ENCODE results near the gene MYBPC1.

Gene MYBPC1

DNA sequence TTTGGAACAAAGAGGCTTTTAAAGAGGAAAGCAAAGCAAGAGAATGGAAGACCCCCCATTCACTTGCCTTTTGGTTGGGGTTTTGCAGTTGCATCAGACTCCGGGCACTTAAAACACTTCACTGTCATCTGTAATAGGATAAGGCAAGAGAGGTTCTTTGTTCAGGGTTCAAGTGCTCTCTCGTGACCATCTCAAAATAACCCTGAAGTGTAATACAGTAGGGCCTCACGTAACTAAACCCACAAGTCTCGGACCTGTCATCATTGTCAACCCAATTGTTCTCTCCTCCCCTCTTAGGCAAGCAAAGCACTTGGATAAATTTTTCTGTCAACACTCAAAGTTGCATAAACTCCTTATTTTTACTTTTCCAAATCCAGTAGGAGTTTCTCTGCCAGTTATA is 26.9 kb upstream of the MYBPC1 start:
- no peak overlapping the region for H3K27ac ChIP-seq

DNA sequence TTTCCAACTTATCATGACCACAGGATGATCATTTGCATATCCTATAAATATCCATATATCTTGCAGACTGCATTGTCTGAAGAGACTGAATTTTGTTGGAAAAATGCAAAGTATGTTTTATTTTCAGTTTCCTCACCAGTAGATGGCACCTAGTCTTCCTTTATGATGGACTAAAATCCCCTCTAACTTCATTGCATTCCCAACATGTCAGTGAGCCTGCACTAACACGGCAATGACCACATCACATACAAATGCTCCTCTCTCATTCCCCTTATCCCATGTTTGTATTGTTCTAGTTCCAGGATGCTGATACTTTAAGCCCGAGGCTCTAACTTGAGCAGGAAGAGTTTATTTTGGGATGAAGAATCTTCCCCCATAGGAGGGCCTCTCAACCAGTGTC is 24.7 kb upstream of the MYBPC1 start:
- H3K27ac ChIP-seq, result peak overlapping the region; percentile 24; the same call in 1 of the 2 replicates
- TF ChIP-seq, protein P1, sequence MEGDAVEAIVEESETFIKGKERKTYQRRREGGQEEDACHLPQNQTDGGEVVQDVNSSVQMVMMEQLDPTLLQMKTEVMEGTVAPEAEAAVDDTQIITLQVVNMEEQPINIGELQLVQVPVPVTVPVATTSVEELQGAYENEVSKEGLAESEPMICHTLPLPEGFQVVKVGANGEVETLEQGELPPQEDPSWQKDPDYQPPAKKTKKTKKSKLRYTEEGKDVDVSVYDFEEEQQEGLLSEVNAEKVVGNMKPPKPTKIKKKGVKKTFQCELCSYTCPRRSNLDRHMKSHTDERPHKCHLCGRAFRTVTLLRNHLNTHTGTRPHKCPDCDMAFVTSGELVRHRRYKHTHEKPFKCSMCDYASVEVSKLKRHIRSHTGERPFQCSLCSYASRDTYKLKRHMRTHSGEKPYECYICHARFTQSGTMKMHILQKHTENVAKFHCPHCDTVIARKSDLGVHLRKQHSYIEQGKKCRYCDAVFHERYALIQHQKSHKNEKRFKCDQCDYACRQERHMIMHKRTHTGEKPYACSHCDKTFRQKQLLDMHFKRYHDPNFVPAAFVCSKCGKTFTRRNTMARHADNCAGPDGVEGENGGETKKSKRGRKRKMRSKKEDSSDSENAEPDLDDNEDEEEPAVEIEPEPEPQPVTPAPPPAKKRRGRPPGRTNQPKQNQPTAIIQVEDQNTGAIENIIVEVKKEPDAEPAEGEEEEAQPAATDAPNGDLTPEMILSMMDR (conservative IDR thresholded peaks at IDR 0.05), result peak; percentile 78

More for the DNA sequence above, 26.9 kb upstream of the MYBPC1 start:
- TF ChIP-seq, protein P1 (conservative IDR thresholded peaks at IDR 0.05), result no peak

DNA sequence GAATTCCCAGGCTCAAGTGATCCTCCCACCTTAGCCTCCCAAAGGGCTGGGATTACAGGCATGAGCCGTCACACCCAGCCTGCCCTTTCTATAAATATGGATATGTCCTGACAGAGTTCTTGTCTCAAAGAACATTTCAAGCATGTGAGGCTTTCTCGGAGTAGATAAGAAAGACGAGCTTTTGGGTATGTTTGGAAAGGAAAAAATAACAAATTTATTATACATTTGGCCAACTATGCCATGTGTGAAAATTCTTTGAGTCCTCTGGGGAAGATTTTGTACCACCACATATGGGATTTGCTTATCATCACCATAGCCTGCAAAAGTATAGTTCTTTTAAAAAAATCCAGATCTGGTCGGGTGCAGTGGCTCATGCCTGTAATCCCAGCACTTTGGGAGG is 23.7 kb upstream of the MYBPC1 start:
- TF ChIP-seq, protein P1 (conservative IDR thresholded peaks at IDR 0.05), result no peak
- peak overlapping the region; percentile 24; the same call in 1 of the 2 replicates for H3K27ac ChIP-seq

DNA sequence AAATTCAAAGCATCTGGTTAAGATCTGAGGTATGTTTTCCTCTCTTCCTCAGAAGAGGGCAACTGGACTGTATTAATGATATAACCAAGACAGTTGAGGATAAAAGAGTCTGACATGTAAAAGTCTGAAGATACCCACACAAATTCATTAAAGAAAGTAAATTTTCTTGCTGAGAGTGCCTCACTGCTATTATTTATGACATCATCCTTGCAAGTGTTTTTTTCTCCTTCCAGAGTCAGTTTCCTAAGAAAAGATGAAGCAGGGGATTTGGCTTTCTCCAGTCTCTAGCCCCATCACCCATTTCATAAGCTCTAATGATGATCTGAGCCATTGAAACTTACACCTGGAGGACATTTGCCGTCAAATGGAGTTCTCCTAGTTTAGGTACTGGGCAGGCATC is 21.0 kb upstream of the MYBPC1 start:
- TF ChIP-seq, protein P1 (conservative IDR thresholded peaks at IDR 0.05), result no peak

DNA sequence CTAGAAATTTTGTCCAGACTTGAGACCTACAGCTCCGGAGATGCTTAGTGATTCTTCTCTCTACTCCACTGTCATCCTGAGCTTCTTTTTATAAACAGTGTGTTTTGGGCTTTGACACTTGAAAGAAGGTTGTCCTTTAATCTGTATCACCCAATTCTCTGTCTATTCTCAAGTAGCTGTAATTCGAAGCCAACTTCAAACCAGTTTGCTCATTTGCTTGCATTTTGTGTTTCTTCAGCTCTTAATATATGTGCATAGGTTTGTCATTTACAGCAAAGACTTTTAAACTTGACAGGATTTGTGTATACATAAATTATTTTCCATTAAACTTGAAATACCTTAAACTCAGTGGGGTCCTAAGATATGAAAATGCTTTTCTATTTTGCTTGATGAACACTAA is 16.4 kb upstream of the MYBPC1 start:
- TF ChIP-seq, protein P1 (conservative IDR thresholded peaks at IDR 0.05), result no peak
- H3K27ac ChIP-seq, result no peak overlapping the region

More for the DNA sequence above, 21.0 kb upstream of the MYBPC1 start:
- H3K27ac ChIP-seq, result no peak overlapping the region

DNA sequence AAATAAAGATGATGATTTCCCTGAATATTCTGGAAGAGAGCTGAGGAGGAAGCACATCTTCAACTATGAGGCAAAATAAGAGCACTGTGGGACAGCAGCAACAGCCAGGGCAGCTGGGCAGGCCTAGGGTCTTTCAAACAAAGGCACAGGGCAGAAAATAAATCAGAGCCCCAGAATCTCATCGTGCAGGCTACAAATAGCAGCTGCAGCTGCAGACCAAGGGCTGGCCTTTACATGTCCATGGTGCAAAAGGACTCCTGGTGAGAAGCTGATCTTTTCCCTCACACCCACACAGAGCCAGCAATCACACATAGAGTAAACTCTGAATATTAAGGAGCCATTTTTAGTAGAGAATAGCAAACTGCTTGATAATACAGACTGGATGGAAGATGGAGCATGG is 13.6 kb upstream of the MYBPC1 start:
- TF ChIP-seq, protein P1 (conservative IDR thresholded peaks at IDR 0.05), result no peak
- no peak overlapping the region for H3K27ac ChIP-seq

DNA sequence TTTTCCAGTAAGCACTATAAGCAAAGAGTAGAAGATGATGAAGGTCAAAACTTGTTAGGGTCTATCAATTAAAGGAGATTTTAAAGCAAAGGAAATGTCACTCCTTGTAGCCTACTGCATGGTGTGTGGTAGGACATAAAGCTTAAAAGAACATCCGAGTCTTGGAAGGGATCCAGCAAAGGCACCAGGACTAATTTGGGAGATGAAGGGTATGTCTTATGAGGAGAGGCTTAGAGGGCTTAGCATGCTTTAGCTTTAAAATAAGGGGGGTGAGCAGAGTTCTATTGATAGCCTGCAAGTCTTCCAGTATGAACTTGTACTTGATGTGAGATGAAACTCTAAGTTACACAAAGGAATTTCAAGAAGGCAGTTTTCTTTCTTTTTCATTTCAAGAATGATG is 11.8 kb upstream of the MYBPC1 start:
- H3K27ac ChIP-seq, result no peak overlapping the region
- TF ChIP-seq, protein P1 (conservative IDR thresholded peaks at IDR 0.05), result no peak
